NCI-H1930 (cell line): ENCODE data around the gene MRPL44.
"Not testable (repeated sequence)": the region's sequence is repeated elsewhere in the genome, so short reads cannot be mapped to it uniquely, and the experiment has no call there.

Experiments used
- DNase-seq, 2 experiments: peaks; one replicate each; lab custom pipeline; 2025; lab: John Stamatoyannopoulos, UW

Gene MRPL44

DNA sequence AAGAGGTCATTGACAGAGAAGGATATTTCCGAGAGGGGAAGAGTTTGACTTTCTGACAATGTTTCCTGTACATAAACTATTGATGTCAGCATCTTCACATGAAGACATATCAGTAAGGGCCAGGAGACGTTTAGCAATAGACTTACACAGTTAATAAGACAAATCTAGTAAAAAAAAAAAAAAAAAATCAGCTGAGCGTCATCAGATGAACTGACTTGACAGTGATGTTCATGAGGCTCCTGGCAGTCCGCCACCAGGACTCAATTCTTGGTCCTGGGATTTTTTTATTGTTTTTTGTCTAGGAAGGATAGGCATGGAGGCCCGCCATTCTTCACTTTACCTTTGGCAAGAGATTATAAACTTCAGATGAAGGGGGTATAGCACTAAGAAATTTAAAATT is 14.5 kb downstream of the MRPL44 start:
- no peak for DNase-seq

DNA sequence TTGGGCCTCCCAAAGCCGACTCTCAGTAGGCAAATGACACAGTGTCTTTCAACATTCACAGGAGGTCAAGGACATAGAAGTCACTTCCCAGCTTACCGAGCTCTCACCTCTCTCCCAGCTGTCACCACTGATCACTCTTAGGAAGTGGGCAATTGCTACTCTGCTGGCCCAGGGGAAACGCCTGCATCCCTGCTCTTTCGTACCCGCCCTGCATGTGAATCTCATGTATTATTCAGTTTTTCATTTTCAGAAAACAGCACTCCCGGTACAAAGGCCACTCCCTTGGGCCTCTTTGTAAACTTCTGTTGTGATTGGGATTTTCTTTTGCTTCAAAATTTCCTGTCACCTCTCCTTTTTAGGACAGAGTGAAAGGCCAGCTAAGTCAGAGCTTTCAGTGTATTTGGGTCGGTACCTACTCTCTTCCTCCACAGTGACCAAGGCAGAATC is 15.4 kb downstream of the MRPL44 start:
- no peak for DNase-seq

DNA sequence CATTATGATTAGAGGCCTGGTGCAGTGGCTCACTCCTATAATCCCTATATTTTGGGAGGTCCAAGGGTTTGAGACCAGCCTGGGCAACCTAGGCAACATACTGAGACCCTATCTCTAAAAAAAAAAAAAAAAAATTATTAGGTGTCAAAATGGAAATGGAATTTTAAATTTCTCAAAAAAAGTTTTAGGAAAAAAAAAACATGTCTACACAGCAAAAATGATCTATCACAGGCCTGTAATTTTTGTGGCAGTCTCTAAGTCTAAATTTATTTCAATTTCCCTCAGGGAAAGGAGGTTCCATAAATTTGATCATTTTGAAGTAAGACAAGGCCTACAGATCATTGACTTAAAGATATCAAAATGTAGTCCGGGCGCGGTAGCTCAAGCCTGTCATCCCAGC is 16.3 kb downstream of the MRPL44 start:
- no peak for DNase-seq

DNA sequence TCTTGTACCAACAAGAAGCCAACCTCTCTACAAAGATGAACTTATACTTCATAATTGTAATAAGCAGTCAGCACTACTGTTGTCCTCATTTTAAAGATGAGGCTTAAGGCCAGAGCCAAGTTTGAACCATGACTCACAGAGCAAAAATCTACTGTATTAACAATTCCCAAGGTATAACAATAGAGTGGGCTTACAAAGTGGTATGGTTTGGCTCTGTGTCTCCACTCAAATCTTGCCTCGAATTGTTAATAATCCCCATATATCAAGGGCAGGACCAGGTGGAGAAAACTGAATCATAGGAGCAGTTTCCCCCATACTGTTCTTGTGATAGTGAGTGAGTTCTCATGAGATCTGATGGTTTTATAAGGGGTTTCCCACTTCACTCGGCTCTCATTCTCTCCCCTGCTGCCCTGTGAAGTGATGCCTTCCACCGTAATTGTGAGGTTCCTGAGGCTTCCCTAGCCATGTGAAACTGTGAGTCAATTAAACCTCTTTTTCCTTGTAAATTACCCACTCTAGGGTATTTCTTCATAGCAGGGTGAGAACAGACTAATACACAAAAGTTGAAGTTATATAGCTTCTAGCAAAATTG is 19.5 kb downstream of the MRPL44 start:
- DNase-seq = no peak

DNA sequence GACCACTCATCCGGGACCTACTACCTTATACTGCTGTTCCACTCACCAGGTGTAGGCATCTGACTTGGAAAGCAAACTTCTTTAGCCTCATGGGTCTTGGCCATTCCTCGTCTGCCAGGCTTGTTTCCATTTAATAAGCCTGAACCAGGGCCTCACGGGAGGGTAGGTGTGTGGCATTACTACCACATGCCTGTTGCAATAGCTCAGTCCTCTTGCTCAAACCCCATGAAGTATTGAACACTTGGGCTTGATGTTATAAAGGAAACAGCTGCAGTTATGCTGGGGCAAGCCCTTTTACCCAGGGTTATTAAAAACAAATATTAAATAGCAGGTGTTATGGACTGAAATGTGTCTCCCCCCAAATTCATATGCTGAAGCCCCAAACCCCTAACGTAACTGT is 21.2 kb downstream of the MRPL44 start:
- no peak for DNase-seq

DNA sequence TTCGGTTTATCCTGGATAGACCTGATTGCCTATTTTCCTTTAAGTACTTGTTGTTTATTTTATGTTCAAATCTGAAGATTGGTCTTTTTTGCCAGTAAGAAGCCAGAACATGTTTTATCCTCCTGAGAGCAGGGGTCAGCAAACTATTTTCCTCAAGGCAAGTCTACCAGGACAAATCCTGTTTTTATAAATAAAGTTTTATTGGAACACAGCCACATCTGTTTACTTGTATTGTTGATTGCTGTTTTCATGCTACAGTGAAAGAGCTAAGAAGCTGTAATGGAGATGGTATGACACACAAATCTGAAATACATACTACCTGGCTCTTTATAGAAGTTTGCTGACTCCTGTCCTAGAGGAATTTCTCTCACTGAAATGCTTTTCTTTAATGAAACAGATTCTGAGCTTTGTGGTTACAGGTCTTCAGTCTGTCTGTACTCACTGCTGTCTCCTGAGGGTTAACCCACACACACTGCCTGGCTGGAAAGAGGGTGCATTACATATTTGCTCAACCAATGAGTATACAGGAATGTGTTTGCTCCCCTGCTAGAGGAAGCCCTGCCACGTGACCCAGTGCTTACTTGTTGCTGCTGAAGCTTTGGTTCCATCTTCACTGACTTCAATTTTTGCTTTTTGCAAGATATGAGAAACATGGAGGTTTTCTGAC is 22.6 kb downstream of the MRPL44 start:
- DNase-seq = no peak

DNA sequence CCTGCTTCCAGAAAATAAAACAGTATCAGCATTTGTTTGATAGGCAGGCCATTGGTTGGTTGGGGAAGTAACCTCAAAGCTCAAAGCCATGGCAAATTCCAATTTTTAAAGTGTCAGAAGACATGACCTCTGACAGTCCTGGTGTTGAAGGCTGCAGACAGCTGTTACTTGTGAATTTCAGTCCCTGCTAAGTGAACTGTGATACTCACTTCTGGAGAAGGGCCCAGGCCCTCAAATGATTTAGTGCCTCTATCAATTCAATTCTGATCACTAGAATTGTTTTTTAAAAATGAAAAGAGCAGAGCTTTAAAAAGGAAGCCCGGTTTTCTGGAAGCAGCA is 23.1 kb downstream of the MRPL44 start:
- DNase-seq = no peak

DNA sequence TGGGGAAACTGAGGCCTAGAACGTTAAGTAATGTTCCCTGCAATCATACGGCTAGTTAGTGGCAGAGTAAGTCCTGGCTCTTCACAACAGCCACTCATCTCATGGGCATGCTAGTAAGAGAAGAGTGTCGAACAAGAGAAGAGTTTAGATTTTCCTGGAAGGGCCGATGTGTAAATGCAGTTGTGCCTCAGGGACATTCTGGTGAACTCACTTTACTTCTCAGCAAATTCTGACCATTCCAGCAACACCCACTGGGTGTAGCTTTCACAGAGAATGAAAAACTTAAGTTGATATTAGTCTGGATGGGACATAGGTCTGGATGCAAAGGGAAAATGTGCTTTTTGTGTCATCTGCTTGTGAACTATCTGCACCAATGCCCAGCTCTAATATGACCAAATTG is 23.5 kb downstream of the MRPL44 start:
- no peak for DNase-seq

DNA sequence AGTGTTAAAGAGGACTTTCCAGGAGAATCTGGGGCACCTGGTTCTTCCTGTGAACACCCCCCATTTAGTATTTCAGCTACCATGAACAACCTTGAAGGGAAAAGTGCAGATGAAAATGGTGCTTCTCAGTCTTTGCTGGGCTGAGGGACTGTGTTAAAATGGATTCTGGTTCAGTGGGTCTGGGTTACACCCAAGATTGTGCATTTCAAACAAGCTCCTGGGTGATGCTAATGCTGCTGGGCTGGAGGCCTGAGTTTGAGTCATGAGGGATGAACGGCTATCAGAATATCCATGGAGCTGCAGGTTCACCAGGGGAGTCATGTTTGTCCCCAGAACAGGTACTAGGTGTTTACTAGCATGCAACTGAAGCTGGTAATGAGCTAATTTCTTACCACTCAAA is 24.0 kb downstream of the MRPL44 start:
- no peak for DNase-seq

DNA sequence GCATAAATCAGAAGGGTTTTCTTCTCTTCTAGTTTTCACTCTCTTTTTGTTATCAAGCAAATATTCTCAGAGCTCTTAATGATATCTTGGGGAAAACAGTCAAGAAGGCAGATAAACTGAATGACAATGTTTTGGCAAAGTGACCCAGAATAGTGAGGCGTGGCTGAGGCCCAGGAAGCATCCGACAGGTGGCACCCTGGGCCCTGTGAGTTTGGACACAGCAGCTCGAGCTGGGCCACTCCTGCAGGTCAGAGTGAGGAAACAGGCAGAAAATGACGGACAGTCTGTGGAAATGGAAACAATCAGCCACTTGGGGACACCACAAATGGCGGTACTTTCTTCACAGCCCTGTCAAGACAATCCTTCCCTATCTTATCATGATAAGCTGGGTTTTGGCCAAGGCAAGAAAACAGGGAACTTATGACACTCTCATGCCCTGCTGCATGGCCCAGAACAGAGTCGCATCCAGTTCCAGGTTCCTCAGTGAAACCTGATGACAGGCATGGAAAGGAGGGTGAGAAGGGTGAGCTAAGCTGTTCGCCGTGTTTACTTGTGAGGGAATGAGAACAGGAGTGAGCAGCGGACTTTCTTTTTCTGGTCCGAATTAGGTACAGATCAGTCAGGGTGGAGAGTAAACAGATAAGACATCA is 32.1 kb downstream of the MRPL44 start:
- DNase-seq = no peak

DNA sequence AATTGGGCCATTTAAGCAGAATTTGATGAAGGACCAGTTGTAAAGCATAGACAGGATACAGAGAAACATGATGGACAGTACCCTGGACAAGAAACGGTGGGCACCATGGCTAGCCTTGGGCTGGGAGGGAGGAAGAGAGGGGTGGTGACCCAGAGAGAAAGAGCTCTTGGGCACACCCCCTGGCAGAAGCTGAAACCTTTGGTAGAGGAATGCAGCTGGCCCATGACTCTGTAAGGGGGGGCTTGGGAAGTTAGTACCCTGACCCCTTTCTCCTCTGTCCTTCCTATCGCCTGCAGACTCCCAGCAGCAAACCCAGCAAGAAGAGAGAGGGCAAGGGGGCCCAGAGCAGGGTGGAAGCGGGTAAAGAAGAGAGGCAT is 32.6 kb downstream of the MRPL44 start:
- DNase-seq = no peak

DNA sequence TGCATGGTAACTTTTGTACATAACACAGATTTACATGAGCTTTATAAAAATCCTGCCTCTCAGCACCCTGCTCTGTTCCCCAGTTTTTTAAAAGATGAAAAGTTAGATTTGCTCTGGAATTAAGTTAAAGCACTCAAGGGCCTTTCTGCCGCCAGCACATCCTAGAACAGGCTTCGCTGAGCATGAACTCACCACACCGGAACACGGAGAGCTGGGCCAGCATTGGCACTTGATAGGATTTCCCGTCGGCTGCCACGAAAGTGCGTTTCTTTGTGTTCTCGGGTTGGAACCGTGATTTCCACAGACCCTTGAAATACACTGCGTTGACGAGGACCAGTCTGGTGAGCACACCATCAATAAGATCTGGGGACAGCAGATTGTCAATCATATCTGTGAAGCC is 34.3 kb downstream of the MRPL44 start:
- DNase-seq = no peak

DNA sequence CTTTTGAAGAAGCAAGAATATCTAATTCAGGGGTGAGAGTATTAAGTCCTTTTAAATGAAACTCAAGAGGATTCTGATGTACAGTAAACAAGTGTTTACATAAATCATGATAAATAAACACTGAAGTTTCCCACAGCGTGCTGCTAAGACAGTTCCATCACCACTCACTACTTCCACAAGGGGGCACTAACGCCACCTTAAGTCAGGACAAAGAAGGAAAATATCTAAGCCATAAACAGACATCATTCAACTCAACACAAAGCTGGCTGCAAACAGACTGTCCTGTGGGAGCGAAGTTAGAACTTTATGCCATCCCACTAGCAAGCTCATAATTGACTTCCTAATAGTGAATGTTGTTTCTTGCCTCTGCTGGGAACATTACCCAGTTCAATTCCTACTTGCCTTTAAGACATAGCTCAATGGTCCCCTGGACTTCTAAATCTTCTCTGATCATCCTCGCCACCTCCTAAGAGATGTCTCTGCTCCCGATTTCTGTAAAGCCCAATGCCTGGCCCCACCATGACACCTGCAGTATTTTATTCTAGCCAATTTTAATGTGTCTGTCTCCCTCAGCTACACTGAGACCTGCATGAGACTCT is 36.5 kb downstream of the MRPL44 start:
- peak; percentile 30 to 62 for DNase-seq

DNA sequence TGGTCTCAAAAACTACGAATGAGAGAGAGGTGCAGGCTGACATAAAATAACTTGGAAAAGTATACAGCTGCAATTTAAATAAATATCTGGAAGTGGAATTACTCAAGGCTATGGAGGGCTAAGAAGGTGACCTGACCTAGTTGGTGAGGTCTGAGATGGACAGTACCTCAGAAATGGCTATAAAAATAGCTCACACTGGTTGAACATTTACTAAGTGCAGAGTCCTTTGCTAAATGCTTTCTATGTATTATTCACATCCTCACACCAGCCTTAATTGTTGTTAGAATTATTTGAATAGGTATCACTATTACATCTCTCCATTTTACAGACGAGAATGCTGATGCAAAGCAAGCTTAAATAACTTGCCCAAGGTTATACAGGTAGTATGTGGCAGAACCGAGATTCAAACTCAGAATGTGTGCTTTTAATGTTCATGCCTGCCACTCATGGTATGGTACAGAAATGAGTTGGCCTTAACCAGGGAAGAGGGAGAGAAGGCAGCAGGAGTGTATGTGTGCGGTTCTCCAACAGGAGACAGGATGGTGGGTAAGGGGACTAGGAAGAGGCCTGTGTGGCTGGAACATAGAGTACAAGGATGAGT is 37.4 kb downstream of the MRPL44 start:
- DNase-seq = no peak

DNA sequence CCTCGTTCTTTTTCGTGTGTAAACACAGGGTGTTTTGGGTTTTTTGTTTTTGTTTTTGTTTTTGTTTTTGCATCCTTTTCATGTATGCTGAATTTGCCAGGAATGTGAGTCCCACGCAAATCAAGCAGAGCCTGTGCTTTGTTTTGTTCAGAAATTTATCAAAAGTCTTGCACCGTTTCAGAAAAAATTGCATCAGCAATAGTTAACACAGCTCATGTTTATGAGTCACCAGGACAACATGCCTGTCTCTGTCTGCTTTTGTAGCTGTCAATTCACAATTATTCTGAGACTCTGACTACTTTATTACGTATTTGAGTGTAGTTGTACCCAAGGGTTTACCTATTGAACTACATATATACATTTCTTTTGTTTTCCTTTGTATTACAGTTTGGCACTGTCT is 38.3 kb downstream of the MRPL44 start:
- DNase-seq = peak in 1 of 2 experiments; percentile 60

DNA sequence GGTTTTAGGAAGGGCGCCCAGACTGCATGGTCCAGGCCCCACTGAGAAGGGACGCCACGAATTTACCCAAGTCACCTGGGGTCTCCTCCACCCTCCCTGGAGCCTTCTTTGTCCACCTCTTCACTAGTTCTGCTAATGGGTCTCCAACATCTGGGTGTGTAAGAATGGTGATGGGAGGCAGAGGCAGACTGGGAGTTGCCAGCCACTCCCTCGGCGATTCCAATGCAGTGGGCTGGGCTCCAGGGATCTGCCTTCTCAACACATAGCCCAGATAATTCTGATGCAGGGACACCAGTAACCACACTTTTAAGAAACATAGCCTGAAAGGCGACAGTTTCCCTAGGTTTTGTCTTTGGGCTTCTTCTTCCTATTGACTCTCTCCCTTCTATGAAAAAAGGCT is 39.1 kb downstream of the MRPL44 start:
- DNase-seq = no peak

DNA sequence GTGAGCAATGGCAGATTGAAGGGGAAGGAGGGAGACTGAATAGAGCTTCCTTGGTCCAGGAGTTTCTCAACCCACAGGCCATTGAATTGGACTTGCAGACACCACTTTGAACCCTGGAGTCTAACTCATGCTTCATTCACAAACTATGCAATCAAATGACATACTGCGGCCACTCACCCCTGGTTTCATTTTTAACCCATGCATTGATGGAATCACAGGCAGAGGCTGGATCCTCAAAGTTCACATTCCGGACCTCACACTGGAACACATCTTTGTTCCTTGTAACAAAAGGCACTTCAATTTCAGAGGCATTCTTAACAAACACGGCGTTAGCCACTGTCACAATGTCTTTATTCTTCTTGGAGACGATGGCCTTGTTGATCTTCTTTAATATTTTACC is 40.7 kb downstream of the MRPL44 start:
- DNase-seq = no peak

DNA sequence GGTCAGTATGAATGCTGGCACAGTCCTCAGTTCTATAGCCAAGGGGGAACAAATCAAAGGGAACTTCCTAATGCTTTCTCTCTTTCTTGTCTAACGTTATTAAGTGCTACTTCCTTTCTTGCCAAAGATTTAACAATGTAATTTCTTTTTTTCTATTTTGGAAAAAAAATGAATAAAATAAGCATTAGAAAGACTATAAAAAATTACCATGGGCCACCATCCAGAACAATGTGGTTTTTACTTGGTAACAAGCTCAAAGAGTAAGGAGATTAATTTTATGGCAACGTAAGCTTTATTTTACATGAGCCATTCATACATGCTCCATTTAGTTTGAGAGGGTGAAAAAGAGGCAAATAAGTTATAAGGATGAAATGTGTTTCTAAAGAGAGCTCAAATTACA is 41.7 kb downstream of the MRPL44 start:
- DNase-seq = no peak

DNA sequence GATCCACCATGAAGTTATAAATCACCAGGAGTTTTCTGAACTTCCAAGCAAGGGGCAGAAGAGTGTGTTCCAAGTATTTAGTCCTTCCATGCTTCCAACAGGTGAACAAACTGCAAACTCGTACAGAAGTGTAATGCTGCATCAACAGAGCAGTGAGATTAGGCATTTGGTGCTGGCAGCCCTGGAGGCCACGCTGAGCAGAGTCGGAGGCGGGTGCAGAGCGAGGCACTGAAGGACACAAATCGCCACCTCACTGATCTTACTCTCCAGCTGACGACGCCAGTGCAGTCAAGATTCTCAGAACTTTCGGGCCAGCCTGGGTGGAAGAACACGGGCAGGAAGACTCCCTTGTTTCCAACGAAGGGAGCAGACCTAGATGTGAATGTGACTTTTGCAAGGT is 42.6 kb downstream of the MRPL44 start:
- no peak for DNase-seq

DNA sequence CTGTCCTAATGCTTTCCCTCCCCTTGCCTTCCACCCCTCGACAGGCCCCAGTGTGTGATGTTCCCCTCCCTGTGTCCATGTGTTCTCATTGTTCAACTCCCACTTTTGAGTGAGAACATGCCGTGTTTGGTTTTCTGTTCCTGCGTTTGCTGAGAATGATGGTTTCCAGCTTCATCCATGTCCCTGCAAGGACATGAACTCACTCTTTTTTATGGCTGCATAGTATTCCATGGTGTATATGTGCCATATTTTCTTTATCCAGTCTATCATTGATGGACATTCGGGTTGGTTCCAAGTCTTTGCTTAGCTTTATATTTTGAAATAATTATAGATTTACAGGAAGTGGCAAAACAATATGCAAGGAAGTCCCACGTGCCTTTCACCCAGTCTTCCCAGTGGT is 43.4 kb downstream of the MRPL44 start:
- not testable (repeated sequence) for DNase-seq

DNA sequence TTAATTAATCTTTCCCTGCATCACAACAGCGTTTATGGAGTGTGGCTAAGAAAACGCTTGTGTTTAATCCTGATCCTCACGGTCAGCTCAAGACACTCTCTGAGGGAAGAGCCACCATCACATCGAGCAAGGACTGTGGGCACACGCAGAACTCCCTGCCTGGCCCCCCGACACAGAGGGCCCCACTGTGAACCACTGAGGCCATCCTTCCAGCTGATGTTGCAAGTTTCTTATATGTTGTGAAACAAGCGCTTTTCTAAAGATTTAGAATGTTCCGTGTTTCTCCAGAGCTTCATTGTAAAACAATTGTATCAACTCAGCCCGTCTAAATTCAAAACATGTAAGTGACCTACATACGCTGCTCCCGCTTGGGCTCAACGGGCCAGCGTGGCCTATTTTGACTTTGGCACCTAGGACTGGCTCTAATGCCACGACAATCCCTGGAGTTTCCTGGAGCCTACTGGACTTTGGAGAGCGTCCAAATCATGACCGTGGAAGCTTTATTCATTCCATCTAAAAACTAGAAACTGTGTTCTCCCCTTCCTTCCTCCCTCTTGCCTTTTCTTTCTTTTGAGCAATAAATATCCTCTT is 46.9 kb downstream of the MRPL44 start:
- DNase-seq = no peak

DNA sequence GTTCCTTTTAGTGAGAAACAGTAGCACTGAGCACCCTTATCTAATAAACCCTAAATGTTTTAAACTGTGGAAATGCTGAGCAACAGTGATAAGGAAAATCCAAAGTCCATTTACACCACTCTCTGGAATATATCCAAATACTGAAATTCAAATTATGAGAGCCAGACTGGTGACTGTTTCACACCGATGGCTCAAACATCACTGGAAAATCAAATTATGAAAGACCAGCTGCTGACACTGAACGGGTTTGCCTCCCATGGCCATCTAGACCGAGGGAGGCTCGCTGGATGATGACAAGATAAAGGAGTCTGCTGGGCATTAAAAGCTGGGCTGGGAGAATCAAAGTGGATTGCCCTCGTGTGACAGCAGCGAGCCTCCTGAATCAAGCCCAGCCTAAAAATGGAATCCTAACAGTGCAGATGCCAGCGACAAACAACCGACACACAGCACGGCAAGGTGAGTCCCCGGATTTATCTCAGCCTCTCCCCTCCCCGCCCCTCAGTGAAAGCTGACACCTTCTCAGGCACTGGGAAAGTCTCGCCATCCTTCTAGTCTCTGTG is 51.5 kb downstream of the MRPL44 start:
- no peak for DNase-seq
